GM12865 (cell line): Measurements from ENCODE around the gene GNPDA1.

Source experiments
- DNase-seq: peaks from one replicate; pipeline ENCODE4 v3.0.0; 2010; ENCODE audit warnings: low read depth
- H3K4me3 ChIP-seq: 2 replicates; pipeline ENCODE4 v1.5.1; 2011; ENCODE audit warnings: mild to moderate bottlenecking, low read depth, low read length, control low read depth
- TF ChIP-seq, protein P1 (sequence below): IDR thresholded peaks from 2 replicates; pipeline ENCODE4 v1.5.1; 2011; ENCODE audit warnings: low read length, control low read depth, low read depth, inconsistent platforms; ENCODE audit not compliant: insufficient read depth; ENCODE audit errors: missing control alignments

GNPDA1 gene

DNA sequence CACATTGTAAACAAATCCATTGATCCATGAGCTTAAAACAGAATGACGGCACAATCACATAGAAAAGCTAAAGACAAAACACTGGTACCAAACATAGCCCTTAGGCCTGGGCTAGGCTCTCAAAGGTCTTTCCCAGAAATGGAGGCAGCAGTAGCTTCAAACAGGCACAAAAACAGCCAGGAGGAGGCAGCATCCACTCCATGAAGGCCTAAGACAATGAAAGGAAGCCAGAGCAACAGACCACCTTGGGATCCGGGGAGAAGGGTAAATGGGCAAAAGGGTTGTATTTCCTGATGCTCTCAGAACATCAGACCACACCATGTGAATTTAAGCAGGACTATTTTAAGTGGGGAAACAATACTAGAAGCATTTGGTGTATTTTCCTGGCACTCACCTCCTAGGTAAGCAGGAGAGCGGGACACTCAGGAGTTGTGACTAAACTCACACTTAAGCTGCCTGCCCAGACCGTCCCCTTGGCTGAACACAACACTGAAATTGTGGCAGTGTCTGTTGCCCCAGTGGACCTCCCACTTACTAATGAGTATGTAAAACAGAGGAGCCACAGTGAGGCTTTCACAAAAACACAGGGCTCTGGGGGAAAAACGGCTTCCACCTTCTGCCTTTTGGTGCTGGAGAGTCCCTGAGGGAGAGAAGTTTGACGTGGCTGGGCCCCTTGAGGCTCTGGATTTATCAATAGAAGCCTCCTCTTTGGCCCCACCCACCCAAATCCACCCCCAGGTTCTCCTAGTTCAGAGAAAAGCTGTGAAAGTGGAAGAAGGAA lies 11.9 kb downstream of the GNPDA1 start:
- H3K4me3 ChIP-seq: no peak overlapping the region
- DNase-seq: no peak
- TF ChIP-seq, protein P1, sequence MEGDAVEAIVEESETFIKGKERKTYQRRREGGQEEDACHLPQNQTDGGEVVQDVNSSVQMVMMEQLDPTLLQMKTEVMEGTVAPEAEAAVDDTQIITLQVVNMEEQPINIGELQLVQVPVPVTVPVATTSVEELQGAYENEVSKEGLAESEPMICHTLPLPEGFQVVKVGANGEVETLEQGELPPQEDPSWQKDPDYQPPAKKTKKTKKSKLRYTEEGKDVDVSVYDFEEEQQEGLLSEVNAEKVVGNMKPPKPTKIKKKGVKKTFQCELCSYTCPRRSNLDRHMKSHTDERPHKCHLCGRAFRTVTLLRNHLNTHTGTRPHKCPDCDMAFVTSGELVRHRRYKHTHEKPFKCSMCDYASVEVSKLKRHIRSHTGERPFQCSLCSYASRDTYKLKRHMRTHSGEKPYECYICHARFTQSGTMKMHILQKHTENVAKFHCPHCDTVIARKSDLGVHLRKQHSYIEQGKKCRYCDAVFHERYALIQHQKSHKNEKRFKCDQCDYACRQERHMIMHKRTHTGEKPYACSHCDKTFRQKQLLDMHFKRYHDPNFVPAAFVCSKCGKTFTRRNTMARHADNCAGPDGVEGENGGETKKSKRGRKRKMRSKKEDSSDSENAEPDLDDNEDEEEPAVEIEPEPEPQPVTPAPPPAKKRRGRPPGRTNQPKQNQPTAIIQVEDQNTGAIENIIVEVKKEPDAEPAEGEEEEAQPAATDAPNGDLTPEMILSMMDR: peak; percentile 20

DNA sequence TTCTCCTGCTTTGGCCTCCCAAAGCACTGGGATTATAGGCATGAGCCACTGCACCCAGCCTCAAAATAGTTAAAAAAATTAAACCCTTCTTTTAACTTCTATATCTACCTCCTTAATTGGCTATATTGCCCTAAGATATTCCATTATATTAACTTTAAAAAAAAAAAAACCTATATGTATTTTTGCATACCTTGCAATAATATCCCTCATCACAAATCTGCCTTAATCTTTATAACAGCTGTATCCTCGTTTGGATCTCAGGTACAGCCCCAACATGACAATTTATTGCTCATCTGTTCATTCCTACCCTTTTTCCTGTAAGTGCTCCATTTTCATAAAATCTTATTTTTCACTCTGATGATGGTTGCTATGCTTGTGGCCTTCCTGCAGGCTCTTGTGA lies 12.7 kb downstream of the GNPDA1 start:
- no peak overlapping the region for H3K4me3 ChIP-seq
- TF ChIP-seq, protein P1: no peak
- no peak for DNase-seq

DNA sequence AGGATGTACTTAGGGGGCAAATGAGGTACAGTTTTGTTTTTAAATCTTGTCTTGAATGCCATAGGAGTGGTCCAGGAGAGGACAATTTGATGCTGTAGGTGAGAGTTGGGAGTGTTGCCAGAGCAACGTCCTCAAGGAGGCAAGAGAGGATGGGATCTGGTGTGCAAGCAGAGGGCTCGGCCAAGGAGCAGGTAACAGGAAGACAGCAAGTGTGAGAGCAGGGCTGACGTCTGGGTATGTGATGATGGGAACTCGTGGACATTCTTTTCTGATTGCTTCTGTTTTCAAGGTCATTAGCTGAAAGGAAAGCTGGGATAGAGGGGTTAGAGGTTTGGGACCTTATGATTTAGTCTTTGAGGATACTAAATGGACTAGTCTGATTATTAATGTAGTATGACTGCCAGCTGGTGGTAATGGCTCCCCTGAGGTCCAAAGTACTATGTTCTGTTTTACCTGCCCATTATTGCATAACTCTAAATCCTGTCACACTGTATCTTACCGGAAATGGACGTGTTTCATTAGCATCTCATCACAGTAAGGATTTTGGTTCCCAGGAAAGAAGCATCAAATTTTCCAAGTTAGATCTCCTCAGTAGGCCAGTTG lies 15.4 kb downstream of the GNPDA1 start:
- TF ChIP-seq, protein P1: no peak
- DNase-seq: no peak

DNA sequence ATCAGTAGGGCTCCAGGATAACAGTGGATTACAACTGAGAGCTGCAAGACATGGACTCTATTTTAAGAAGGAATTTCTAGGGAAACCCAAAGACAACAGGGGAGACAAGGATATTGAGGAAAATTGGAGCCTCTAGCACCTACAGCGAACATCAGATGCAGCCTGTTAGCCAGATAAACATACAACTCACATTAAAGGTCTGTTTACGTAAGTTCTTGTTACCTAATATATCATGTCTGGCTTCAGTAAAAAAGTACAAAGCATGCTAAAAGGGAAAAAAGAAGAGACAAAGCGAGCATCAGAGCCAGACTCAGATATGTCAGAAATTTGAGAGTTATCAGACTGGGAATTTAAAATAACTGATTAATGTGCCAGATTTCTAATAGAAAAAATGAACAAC lies 17.2 kb downstream of the GNPDA1 start:
- no peak for DNase-seq
- TF ChIP-seq, protein P1: no peak
- no peak overlapping the region for H3K4me3 ChIP-seq

More for the DNA sequence above, 15.4 kb downstream of the GNPDA1 start:
- H3K4me3 ChIP-seq: no peak overlapping the region

DNA sequence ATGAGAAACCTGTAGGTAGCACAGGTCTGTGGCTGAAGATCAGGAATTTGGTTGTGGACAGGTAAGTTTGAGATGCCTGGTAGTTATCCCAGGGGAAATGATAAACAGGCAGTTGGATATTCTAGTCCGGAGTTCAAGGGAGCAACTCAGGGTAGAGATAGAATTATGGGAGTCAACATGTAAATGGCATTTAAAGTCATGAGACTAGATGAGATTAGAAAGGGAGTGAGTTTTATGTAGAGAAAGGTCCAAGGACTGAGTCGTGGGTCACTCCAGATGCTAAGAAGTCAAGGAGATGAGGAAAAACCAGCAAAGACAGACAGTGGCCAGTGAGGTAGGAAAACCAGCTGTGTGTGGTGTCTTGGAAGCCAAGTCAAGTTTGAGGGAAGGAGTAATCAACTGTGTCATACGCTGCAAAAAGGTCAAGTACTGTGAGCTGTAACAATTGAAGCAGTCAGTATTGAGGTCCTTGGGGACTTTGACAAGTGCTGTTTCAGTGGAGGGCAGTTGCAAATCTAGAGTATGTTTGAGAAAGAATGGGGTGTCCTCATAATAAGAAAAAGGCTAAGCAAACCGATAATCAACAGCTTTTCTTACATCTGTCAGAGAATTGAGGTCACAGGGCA lies 18.2 kb downstream of the GNPDA1 start:
- TF ChIP-seq, protein P1: no peak
- DNase-seq: no peak

DNA sequence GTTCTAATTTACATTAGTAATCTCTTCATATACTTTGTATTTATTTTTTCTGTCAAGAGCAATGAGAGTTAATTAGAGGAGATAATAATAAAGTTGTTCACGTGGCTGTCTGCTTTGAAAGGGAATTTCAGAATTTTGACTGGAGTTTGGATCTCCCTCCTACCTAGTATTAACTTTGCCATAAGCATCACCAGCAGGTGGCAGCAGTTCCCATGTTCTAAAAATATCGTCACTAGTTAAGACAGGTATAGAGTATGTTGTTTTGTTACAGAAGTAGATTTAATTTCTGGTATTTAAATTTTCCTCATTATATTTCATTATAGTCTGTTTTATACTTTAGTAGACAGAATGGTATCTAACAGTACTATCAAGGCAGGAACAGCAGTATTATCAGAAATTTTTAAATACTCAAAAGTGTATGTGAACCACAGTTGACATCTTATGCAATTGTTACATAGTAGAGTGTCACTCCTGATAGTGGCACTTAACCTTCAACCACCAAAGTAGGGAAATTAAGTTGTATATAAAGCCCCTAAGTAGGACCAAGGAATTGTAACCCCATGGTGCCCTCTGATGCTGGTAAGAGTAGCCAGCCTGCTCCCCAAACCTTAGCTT lies 20.4 kb downstream of the GNPDA1 start:
- TF ChIP-seq, protein P1: peak; percentile 65
- H3K4me3 ChIP-seq: no peak overlapping the region
- peak; percentile 73 for DNase-seq

More for the DNA sequence above, 18.2 kb downstream of the GNPDA1 start:
- H3K4me3 ChIP-seq: no peak overlapping the region
